Measurements from ENCODE around the gene CDK18.

- TF ChIP-seq CTCF (IDR thresholded peaks at IDR 0.05; ENCODE audit: borderline replicate concordance, extremely low read depth, low read length, poor library complexity, severe bottlenecking) (no peak), EZH2 (IDR thresholded peaks at IDR 0.05; ENCODE audit: borderline replicate concordance, low read depth, low read length, severe bottlenecking) (no peak)
Observed at GRCh38 chr1:205523261-205523890, 18.9 kb downstream of the CDK18 start.

Measured in DND-41 (cell line).